Naive thymus-derived CD8-positive, alpha-beta T cell (primary cell): Measurements from ENCODE around the gene HIP1R. TPM values are rescaled to one million over a fixed set of nuclear protein-coding genes. Genes with fewer than 3 reads are reported as not detected.
"Not testable (repeated sequence)": the region's sequence is repeated elsewhere in the genome, so short reads cannot be mapped to it uniquely, and the experiment has no call there.

Source experiments
- ATAC-seq, 2 donors: fragments of 150-1000 bp; cut with Tn5 transposase in 1 of 2; sonication (Bioruptor Pico), chemical (Tn5 transposase) in 1 of 2; 1 replicate in 1 of 2; 2 replicates in 1 of 2; pipeline ENCODE4 v1.10.0; 2021; ENCODE audit warnings: mild to moderate bottlenecking in 2 of 2, moderate library complexity in 2 of 2
- POLR2A ChIA-PET: fragments of 350-600 bp; sonication (Branson Sonifier 250); formaldehyde crosslinking; loops from one replicate; lab custom pipeline; 2021; ENCODE audit warnings: antibody characterized with exemption; lab: Charles Lee
- DNase-seq, 10 donors: peaks; one replicate each; pipeline versions ENCODE4 v3.0.0 to v3.0.0-alpha.2; 2020 to 2022
- H3K27ac Mint-ChIP-seq, 10 donors: one replicate each; pipeline ENCODE4 v1.8.0; 2020 to 2022; ENCODE audit warnings: mild to moderate bottlenecking in 10 of 10, mixed read lengths in 10 of 10, moderate library complexity in 4 of 10, inconsistent platforms in 1 of 10
- H3K27me3 Mint-ChIP-seq, 5 donors: one replicate each; pipeline ENCODE4 v1.8.0; 2021 to 2022; ENCODE audit warnings: mixed read lengths in 5 of 5
- H3K36me3 Mint-ChIP-seq, 3 donors: one replicate each; pipeline ENCODE4 v1.8.0; 2020 to 2022; ENCODE audit warnings: mixed read lengths in 3 of 3, mild to moderate bottlenecking in 2 of 3, inconsistent platforms in 1 of 3
- H3K4me1 Mint-ChIP-seq, 4 donors: one replicate each; pipeline ENCODE4 v1.8.0; 2021 to 2022; ENCODE audit warnings: mixed read lengths in 4 of 4
- H3K4me3 Mint-ChIP-seq, 10 donors: one replicate each; pipeline ENCODE4 v1.8.0; 2020 to 2022; ENCODE audit warnings: mild to moderate bottlenecking in 10 of 10, mixed read lengths in 10 of 10, moderate library complexity in 6 of 10, inconsistent platforms in 1 of 10
- H3K9me3 Mint-ChIP-seq, 9 donors: one replicate each; pipeline ENCODE4 v1.8.0; 2020 to 2022; ENCODE audit warnings: mixed read lengths in 9 of 9, mild to moderate bottlenecking in 3 of 9, inconsistent platforms in 1 of 9, moderate library complexity in 1 of 9
- polyA plus RNA-seq, 3 donors: library from polyadenylated mRNA; unstranded; fragments of 300-500 nt; fragmentation: Illumina TruSeq; gene quantifications; one replicate each; pipeline ENCODE4 v1.2.3, GENCODE V29; 2021
- total RNA-seq, 8 experiments: library from RNA in 2 of 8; stranded (reverse) in 2 of 8; gene quantifications; one replicate each; pipeline ENCODE4 v1.2.3 and lab custom pipeline; 2021 to 2026

Gene HIP1R, protein sequence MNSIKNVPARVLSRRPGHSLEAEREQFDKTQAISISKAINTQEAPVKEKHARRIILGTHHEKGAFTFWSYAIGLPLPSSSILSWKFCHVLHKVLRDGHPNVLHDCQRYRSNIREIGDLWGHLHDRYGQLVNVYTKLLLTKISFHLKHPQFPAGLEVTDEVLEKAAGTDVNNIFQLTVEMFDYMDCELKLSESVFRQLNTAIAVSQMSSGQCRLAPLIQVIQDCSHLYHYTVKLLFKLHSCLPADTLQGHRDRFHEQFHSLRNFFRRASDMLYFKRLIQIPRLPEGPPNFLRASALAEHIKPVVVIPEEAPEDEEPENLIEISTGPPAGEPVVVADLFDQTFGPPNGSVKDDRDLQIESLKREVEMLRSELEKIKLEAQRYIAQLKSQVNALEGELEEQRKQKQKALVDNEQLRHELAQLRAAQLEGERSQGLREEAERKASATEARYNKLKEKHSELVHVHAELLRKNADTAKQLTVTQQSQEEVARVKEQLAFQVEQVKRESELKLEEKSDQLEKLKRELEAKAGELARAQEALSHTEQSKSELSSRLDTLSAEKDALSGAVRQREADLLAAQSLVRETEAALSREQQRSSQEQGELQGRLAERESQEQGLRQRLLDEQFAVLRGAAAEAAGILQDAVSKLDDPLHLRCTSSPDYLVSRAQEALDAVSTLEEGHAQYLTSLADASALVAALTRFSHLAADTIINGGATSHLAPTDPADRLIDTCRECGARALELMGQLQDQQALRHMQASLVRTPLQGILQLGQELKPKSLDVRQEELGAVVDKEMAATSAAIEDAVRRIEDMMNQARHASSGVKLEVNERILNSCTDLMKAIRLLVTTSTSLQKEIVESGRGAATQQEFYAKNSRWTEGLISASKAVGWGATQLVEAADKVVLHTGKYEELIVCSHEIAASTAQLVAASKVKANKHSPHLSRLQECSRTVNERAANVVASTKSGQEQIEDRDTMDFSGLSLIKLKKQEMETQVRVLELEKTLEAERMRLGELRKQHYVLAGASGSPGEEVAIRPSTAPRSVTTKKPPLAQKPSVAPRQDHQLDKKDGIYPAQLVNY
- total RNA-seq (100 to 1,000 TPM; 142 to 144 TPM), polyA plus RNA-seq (10 to 100 TPM in 2 of 3 donors, 1 to 10 TPM in 1; 4.7 to 16.7 (median 12.9) TPM), total RNA-seq (lab: John Stamatoyannopoulos, UW) (115 to 302 (median 199) reads per million in 6 experiments)

DNA sequence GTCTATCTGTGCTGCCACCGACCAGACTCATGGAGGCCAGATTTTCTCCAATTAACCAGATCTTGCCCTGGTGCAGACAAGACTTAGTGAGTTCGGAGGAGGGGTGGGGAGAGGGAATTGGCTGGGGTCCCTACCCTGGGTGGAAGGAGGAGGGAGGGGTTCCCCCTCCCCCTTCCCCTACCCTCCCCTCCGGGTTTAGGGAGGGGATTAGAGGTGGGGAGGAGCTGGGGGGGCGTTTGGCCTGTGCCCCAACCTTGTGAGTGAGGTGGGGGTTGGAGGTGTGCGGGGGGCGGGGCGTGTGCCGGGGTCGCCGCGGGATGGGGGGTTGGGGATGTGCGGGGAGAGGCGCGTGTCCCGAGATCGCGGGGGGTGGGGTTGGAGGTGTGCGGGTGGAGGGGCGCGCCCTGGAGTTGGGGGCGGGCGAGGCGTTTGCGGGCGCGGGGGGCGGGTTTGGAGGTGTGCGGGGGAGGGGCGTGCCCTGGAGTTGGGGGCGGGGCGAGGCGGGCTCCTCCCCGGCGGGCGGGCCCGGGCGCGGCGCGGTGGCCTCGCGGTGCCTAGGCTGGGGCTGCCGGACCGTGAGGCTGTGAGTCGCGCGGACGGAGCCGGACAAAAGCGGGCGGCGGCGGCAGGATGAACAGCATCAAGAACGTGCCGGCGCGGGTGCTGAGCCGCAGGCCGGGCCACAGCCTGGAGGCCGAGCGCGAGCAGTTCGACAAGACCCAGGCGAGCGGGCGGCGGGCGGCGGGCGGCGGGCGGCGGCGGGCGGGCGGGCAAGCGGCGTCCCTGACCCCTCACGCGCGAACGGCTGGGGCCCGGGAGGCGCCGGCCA, at the start of gene HIP1R:
HIP1R (plus strand) TSS at position 537 of the 829 bp plus-strand sequence; CDS start at position 631, 94 bp downstream.
- H3K4me1 Mint-ChIP-seq: peaks cover 24 to 50% (median 45%) of the 10 kb centered on the region in 4 donors
- peak; percentile 43 to 44 for ATAC-seq
- H3K36me3 Mint-ChIP-seq: peaks cover 0 to 7% (median 0%) of the 10 kb centered on the region in 3 donors
- H3K27ac Mint-ChIP-seq: peak within 1 kb of the TSS; percentile 91 to 98 (median 98)
- H3K9me3 Mint-ChIP-seq: no peaks in the 10 kb centered on the region
- no peaks in the 10 kb centered on the region for H3K27me3 Mint-ChIP-seq
- DNase-seq: peak; percentile 39 to 76 (median 58)
- H3K4me3 Mint-ChIP-seq: peak within 1 kb of the TSS; percentile 94 to 99 (median 97)
- POLR2A ChIA-PET: interaction anchor here (0.5 to 2.7 kb wide), 21 partner anchors 7 to 401 kb away, joined by 3 to 18 read pairs (median 5); partner anchors contain the start of genes ABCB9, CCDC62, DENR and MPHOSPH9

DNA sequence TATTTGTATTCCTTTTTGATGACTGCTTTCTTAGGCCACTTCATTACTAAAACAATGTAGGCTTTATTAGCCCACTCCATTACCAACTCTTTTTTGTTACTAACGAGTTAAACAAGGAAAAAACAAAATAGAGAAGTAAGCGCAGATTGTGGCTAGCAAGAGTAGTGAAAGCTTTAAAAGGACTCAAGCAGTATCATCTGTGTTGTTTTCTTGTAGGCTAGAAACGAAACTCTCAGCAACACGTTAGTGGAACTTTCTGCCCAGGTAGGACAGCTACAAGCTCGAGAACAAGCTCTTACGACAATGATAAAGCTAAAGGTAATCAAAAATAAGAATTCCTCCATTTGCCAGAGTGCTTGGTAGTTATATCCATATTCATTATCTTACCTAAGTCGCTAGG, 49.8 kb upstream of the HIP1R start:
- no peak overlapping the region for H3K27ac Mint-ChIP-seq
- DNase-seq (no peak), ATAC-seq (no peak)
- H3K27me3 Mint-ChIP-seq: no peaks in the 10 kb centered on the region
- H3K4me3 Mint-ChIP-seq: no peak overlapping the region
- no peaks in the 10 kb centered on the region for H3K36me3 Mint-ChIP-seq
- H3K4me1 Mint-ChIP-seq: no peaks in the 10 kb centered on the region
- no peaks in the 10 kb centered on the region for H3K9me3 Mint-ChIP-seq
- POLR2A ChIA-PET: interaction anchor here (0.6 kb wide), 1 partner anchor 33 kb away, joined by 3 read pairs; the partner anchor contains the start of gene DENR

GRCh38 chr12:122788387-122788786, 46.9 kb upstream of the HIP1R start:
- no peak overlapping the region for H3K27ac Mint-ChIP-seq
- no peaks in the 10 kb centered on the region for H3K27me3 Mint-ChIP-seq
- no peaks in the 10 kb centered on the region for H3K9me3 Mint-ChIP-seq
- H3K4me1 Mint-ChIP-seq: no peaks in the 10 kb centered on the region
- H3K36me3 Mint-ChIP-seq: no peaks in the 10 kb centered on the region
- POLR2A ChIA-PET: no interaction called here
- H3K4me3 Mint-ChIP-seq: no peak overlapping the region
- no peak for DNase-seq
- no peak for ATAC-seq

DNA sequence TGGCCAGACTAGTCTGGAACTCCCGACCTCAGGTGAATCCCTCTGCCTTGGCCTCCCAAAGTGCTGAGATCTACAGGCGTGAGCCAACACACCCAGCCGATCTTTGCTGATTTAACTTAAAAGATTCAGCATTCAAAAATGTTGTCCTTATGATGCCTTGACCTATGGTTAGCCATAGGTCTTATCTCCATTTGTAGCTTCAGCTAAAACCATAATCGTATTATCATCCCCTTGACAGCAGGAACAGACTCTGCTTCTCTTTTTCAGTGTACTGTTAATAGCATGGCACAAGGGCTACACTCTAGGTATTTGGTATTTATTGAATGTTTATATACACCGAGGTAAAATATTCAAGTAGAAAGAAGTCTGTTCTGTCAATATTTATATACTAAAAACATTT, 45.6 kb upstream of the HIP1R start:
- H3K9me3 Mint-ChIP-seq: no peaks in the 10 kb centered on the region
- H3K4me1 Mint-ChIP-seq: peaks cover 2 to 5% (median 3%) of the 10 kb centered on the region in 4 donors
- no peaks in the 10 kb centered on the region for H3K27me3 Mint-ChIP-seq
- POLR2A ChIA-PET: interaction anchor here (0.6 kb wide), 1 partner anchor 9 kb away, joined by 5 read pairs; no protein-coding TSS in a partner anchor
- ATAC-seq: no peak
- no peak overlapping the region for H3K27ac Mint-ChIP-seq
- no peak for DNase-seq
- H3K36me3 Mint-ChIP-seq: no peaks in the 10 kb centered on the region
- no peak overlapping the region for H3K4me3 Mint-ChIP-seq

DNA sequence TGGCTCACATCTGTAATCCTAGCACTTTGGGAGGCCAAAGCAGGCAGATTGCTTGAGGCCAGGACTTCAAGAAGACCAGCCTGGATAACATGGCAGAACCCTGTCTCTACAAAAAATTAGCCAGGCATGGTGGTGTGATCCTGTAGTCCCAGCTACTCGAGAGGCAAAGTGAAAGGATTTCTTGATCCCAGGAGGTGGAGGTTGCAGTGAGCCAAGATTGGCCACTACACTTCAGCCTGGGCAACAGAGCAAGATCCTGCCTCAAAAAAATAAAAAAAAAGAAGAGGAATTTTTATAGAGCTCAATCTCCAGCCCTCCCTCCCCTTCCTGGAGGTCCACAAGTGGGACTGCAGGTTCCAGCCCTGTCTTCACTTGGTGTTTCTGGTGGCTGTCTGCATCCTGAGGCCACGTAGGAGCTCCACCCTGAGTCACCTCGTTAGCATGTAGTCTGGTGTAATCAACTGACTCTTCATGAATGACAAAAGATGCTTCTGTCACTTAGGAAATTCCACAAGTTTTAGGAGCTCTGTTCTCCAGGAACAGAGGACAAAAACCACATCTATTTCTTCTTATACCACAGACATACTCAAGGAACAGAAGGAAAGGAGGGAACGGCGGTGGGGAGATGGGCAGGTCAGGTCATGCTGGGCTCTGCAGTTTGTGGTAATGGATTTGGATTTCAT, 44.7 kb upstream of the HIP1R start:
- Mint-ChIP-seq H3K36me3 (no peaks in the 10 kb centered on the region), H3K4me3 (no peak overlapping the region), H3K27me3 (no peaks in the 10 kb centered on the region), H3K9me3 (no peaks in the 10 kb centered on the region), H3K27ac (peak overlapping the region in 1 of 10 donors; percentile 40), H3K4me1 (peaks cover 2 to 5% (median 3%) of the 10 kb centered on the region in 4 donors)
- ATAC-seq: no peak
- POLR2A ChIA-PET: interaction anchor here (0.6 to 0.7 kb wide), 3 partner anchors 10 to 442 kb away, joined by 3 to 7 read pairs (median 5); partner anchors contain the start of genes MPHOSPH9 and MTRFR
- DNase-seq: no peak

GRCh38 chr12:122793685-122794106, 41.6 kb upstream of the HIP1R start:
- Mint-ChIP-seq H3K27ac (peak overlapping the region in 1 of 10 donors; percentile 51), H3K9me3 (no peaks in the 10 kb centered on the region), H3K27me3 (no peaks in the 10 kb centered on the region), H3K4me3 (no peak overlapping the region), H3K4me1 (peaks cover 2 to 5% (median 3%) of the 10 kb centered on the region in 4 donors), H3K36me3 (no peaks in the 10 kb centered on the region)
- POLR2A ChIA-PET: interaction anchor here (0.8 to 2.3 kb wide), 2 partner anchors 19 to 42 kb away, joined by 9 to 15 read pairs; partner anchors contain the start of genes CCDC62 and HIP1R
- DNase-seq (peak in 5 of 10 donors; percentile 21 to 70 (median 69)), ATAC-seq (peak; percentile 80 to 82)

- no peaks in the 10 kb centered on the region for H3K36me3 Mint-ChIP-seq
- no peak for DNase-seq
- no peak overlapping the region for H3K4me3 Mint-ChIP-seq
- H3K4me1 Mint-ChIP-seq: peaks cover 2 to 5% (median 3%) of the 10 kb centered on the region in 4 donors
- ATAC-seq: no peak
- H3K27me3 Mint-ChIP-seq: no peaks in the 10 kb centered on the region
- no peaks in the 10 kb centered on the region for H3K9me3 Mint-ChIP-seq
- H3K27ac Mint-ChIP-seq: no peak overlapping the region
- POLR2A ChIA-PET: no interaction called here
Measured at GRCh38 chr12:122795807-122796206, 39.5 kb upstream of the HIP1R start.

- no peaks in the 10 kb centered on the region for H3K36me3 Mint-ChIP-seq
- POLR2A ChIA-PET: interaction anchor here (0.6 to 1.3 kb wide), 4 partner anchors 9 to 497 kb away, joined by 3 to 4 read pairs (median 3); no protein-coding TSS in a partner anchor
- H3K4me1 Mint-ChIP-seq: no peaks in the 10 kb centered on the region
- no peak for DNase-seq
- H3K9me3 Mint-ChIP-seq: no peaks in the 10 kb centered on the region
- H3K27me3 Mint-ChIP-seq: no peaks in the 10 kb centered on the region
- H3K4me3 Mint-ChIP-seq: no peak overlapping the region
- H3K27ac Mint-ChIP-seq: no peak overlapping the region
- ATAC-seq: peak in 1 of 2 donors; percentile 44
Measured at GRCh38 chr12:122799641-122800243, 35.5 kb upstream of the HIP1R start.

DNA sequence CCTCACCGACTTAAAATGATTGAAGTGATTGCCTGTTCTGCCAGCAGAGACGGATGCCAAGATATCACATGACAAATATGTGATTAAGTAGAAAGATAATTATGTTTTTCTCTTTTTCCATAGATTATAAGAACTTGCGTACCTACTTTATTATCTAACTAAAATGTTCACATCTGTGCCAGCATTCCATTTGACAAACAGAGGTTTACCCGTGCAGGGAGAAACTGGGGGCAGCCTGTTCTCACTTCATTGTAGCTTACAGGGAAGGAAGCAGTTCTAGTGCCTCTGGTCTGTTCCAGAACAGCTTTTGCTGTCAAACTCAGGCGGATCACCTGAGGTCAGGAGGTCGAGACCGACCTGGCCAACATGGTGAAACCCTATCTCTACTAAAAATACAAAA, 31.3 kb upstream of the HIP1R start:
- Mint-ChIP-seq H3K36me3 (peaks cover 0 to 4% (median 2%) of the 10 kb centered on the region in 3 donors), H3K27ac (peak overlapping the region in 1 of 10 donors; percentile 1)

DNA sequence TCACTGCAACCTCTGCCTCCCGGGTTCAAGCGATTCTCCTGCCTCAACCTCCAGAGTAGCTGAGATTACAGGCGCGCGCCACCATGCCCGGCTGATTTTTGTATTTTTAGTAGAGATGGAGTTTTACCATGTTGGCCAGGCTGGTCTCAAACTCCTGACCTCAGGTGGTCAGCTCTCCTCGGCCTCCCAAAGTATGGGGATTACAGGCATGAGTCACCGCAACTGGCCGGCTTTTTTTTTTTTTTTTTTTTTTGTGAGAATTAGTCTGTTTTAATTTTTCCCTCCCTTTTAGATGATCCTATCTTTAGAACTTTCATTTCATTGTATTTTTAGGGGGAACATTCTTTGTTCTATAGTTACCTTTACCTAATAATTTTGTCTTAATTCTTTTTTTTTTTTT, 30.3 kb upstream of the HIP1R start:
- not testable (repeated sequence) for H3K27ac Mint-ChIP-seq, DNase-seq, H3K4me1 Mint-ChIP-seq, H3K27me3 Mint-ChIP-seq, H3K9me3 Mint-ChIP-seq, H3K4me3 Mint-ChIP-seq, H3K36me3 Mint-ChIP-seq, ATAC-seq
- POLR2A ChIA-PET: interaction anchor here (0.6 kb wide), 1 partner anchor 27 kb away, joined by 4 read pairs; no protein-coding TSS in a partner anchor

More for the DNA sequence above, 31.3 kb upstream of the HIP1R start:
- DNase-seq (no peak), ATAC-seq (no peak)
- H3K9me3 Mint-ChIP-seq: no peaks in the 10 kb centered on the region
- H3K27me3 Mint-ChIP-seq: no peaks in the 10 kb centered on the region
- no peak overlapping the region for H3K4me3 Mint-ChIP-seq
- POLR2A ChIA-PET: no interaction called here
- H3K4me1 Mint-ChIP-seq: peaks cover 0 to 1% (median 0%) of the 10 kb centered on the region in 4 donors
